Upper lobe of left lung (tissue), 6 donors: Measurements from ENCODE around the gene OAF. TPM values are rescaled to one million over a fixed set of nuclear protein-coding genes. Genes with fewer than 3 reads are reported as not detected.

Experiments used
- ATAC-seq, 2 donors: fragments of 200-7000 bp; cut with Tn5 transposase; one replicate each; pipeline ENCODE4 v1.9.1; 2022; ENCODE audit warnings: mild to moderate bottlenecking in 2 of 2, moderate library complexity in 2 of 2; ENCODE audit not compliant: low FRiP score in 2 of 2
- DNase-seq, 2 donors: peaks; one replicate each; pipeline ENCODE4 v3.0.0-alpha.2; 2019 to 2020
- H3K27ac ChIP-seq, 4 donors: fragments of 200-600 bp; sonication (generic); one replicate each; pipeline ENCODE4 v1.5.1; 2016 to 2019
- H3K27me3 ChIP-seq, 4 donors: fragments of 200-600 bp; sonication (generic); one replicate each; pipeline ENCODE4 v1.5.1; 2017 to 2019
- H3K36me3 ChIP-seq, 4 donors: fragments of 200-600 bp; sonication (generic); one replicate each; pipeline ENCODE4 v1.5.1; 2016 to 2019
- H3K4me1 ChIP-seq, 4 donors: fragments of 200-600 bp; sonication (generic); one replicate each; pipeline ENCODE4 v1.5.1; 2018 to 2019
- H3K4me3 ChIP-seq, 4 donors: fragments of 200-600 bp; sonication (generic); one replicate each; pipeline ENCODE4 v1.5.1; 2017 to 2019; ENCODE audit warnings: mild to moderate bottlenecking in 2 of 4, moderate library complexity in 1 of 4
- H3K9me3 ChIP-seq, 4 donors: fragments of 200-600 bp; sonication (generic); one replicate each; pipeline ENCODE4 v1.5.1; 2018 to 2019
- CTCF ChIP-seq, 6 experiments: fragments of 450-650 bp in 4 of 6; fragments of 200-600 bp in 2 of 6; sonication (generic) in 2 of 6; IDR thresholded peaks; one replicate each; pipeline ENCODE4 v1.5.1; 2016 to 2019; ENCODE audit warnings: antibody characterized with exemption in 6 of 6
- EP300 ChIP-seq, 4 donors: sonication (generic); formaldehyde crosslinking; IDR thresholded peaks; one replicate each; pipeline ENCODE4 v1.5.1; 2017; ENCODE audit warnings: antibody characterized with exemption in 4 of 4, control low read depth in 2 of 4
- POLR2A ChIP-seq, 4 donors: fragments of 450-650 bp; IDR thresholded peaks; one replicate each; pipeline ENCODE4 v1.5.1; 2016 to 2017; ENCODE audit warnings: antibody characterized with exemption in 4 of 4, mild to moderate bottlenecking in 2 of 4
- POLR2AphosphoS5 ChIP-seq, 2 donors: sonication (generic); formaldehyde crosslinking; IDR thresholded peaks; one replicate each; pipeline ENCODE4 v1.5.1; 2017; ENCODE audit warnings: antibody characterized with exemption in 2 of 2
- WGBS, 2 donors: methylation state at CpG; one replicate each; pipeline ENCODE4 v1.1.5; 2017 to 2018; 5-methylcytosine and 5-hydroxymethylcytosine counted together
- total RNA-seq, 6 donors: library from RNA; depleted of rRNA in 4 of 6; stranded (reverse); fragments of >200 nt in 4 of 6; gene quantifications; one replicate each; pipeline versions ENCODE4 v1.1.0 to v1.2.1, GENCODE V29; 2016 to 2021
- donor health status: DM: no; HTN: no; CAD: no; lungs with moderate emphysema.
- donor health status: DM: no; HTN: yes; CAD: no; lungs with severe emphysema.

The OAF gene
- total RNA-seq, 6 donors from 2014 or later, result 5.1 to 41.6 (median 8.7) TPM

DNA sequence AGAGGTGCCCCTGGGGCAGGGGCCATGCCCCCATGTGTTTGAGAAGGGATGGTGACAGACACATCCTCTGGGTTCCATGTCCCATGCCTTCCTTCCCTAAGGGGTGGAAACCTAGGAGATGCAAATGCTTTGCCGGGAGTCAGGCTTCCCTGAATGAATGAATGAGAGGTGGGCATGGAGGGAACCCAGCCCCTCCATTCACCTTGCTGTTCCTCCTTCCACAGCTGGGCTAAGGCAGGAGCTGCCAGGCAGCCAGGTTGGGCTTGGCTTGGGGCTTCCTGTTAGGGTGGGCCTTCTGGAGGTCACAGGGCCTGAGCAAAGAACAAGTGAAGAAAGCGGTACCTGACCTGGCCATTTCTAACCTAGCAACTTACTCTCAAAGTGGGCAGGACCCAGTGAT lies 30.0 kb downstream of the OAF start:
- DNase-seq (no peak), ATAC-seq (no peak)
- Histone ChIP-seq H3K27me3 (peaks cover 0 to 8% (median 7%) of the 10 kb centered on the region in 4 donors), H3K4me1 (peaks cover 0 to 10% (median 5%) of the 10 kb centered on the region in 4 donors), H3K36me3 (no peaks in the 10 kb centered on the region), H3K27ac (peak overlapping the region in 1 of 4 donors; percentile 57), H3K9me3 (no peaks in the 10 kb centered on the region), H3K4me3 (peak overlapping the region in 2 of 4 donors; percentile 42 to 43)
- no peak for TF ChIP-seq EP300 (IDR thresholded peaks at IDR 0.05)
- TF ChIP-seq POLR2A (IDR thresholded peaks at IDR 0.05), result no peak
- TF ChIP-seq POLR2AphosphoS5 (IDR thresholded peaks at IDR 0.05), result no peak
- TF ChIP-seq CTCF (IDR thresholded peaks at IDR 0.05), result no peak
- WGBS, 2 donors, result 91% methylated on average over 2 of the region's 2 CpGs

DNA sequence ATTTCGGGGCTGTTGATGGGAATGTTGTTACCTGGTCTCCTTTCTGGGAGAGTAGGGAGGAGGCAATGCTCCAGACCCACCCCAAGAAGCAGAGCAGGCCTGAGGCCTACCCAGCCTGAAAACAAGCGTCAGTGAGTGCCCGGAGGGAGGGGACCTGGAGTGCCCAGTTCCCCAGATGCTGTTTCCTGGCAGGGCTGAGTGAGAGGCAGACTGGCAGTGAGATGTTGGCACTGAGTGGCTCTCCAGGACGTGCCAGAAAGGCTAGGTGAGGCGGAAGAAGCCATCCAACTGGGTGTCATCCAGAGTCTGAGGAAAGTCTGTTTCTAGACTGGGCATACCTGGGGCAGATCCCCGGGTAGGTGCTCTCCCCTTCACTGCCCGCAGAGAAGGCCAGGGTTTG lies 30.4 kb downstream of the OAF start:
- peak in 1 of 2 donors; percentile 87 for DNase-seq
- Histone ChIP-seq H3K27ac (peak overlapping the region in 1 of 4 donors; percentile 57), H3K36me3 (no peaks in the 10 kb centered on the region), H3K4me3 (no peak overlapping the region), H3K9me3 (no peaks in the 10 kb centered on the region), H3K4me1 (peaks cover 0 to 10% (median 5%) of the 10 kb centered on the region in 4 donors), H3K27me3 (peaks cover 0 to 8% (median 7%) of the 10 kb centered on the region in 4 donors)
- TF ChIP-seq EP300 (IDR thresholded peaks at IDR 0.05) (peak in 1 of 4 donors; percentile 53), POLR2AphosphoS5 (IDR thresholded peaks at IDR 0.05) (no peak)
- ATAC-seq, result peak; percentile 27 to 38
- WGBS, 2 donors, result 60 to 69% methylated on average over 7 of the region's 7 CpGs

GRCh38 chr11:120243221-120243620 lies 32.4 kb downstream of the OAF start:
- H3K27me3 ChIP-seq, result peaks cover 0 to 8% (median 7%) of the 10 kb centered on the region in 4 donors

GRCh38 chr11:120244476-120245365 lies 33.9 kb downstream of the OAF start:
- no peak overlapping the region for H3K27ac ChIP-seq
- no peaks in the 10 kb centered on the region for H3K36me3 ChIP-seq
- no peak for DNase-seq
- peaks cover 0 to 8% (median 6%) of the 10 kb centered on the region in 4 donors for H3K27me3 ChIP-seq
- TF ChIP-seq EP300 (IDR thresholded peaks at IDR 0.05) (no peak), POLR2AphosphoS5 (IDR thresholded peaks at IDR 0.05) (no peak)
- 47 to 57% methylated on average over 10 to 13 of the region's 13 CpGs for WGBS, 2 donors
- no peak for ATAC-seq
- no peak overlapping the region for H3K4me3 ChIP-seq
- no peaks in the 10 kb centered on the region for H3K9me3 ChIP-seq
- H3K4me1 ChIP-seq, result peaks cover 0 to 9% (median 5%) of the 10 kb centered on the region in 4 donors

More at GRCh38 chr11:120243221-120243620, 32.4 kb downstream of the OAF start:
- 76 to 87% methylated on average over 3 to 4 of the region's 4 CpGs for WGBS, 2 donors
- DNase-seq, result no peak
- H3K4me3 ChIP-seq, result no peak overlapping the region
- no peak overlapping the region for H3K27ac ChIP-seq
- TF ChIP-seq POLR2A (IDR thresholded peaks at IDR 0.05) (no peak), EP300 (IDR thresholded peaks at IDR 0.05) (no peak), POLR2AphosphoS5 (IDR thresholded peaks at IDR 0.05) (no peak), CTCF (IDR thresholded peaks at IDR 0.05) (no peak)
- ATAC-seq, result no peak
- peaks cover 0 to 10% (median 5%) of the 10 kb centered on the region in 4 donors for H3K4me1 ChIP-seq
- no peaks in the 10 kb centered on the region for H3K36me3 ChIP-seq
- no peaks in the 10 kb centered on the region for H3K9me3 ChIP-seq

DNA sequence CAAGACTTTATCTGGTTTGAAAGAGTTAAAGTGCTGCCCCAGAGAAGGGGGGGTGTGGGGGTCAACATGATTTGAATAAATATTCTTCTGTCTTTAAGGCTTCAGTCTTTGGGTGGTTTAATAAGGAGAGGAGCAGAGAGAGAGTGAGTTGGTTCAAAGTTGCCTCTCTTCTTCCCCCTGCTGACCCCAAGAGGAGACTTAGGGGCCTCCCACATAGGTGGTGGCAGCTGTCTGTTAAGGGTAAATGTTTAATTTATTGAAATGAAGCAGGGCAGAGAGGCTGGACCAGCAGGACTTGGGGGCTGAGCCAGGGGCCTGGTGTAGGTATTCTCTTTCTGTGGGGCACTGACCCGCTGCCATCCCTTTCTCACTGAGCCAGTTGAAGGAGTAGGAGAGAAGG lies 34.6 kb downstream of the OAF start:
- Histone ChIP-seq H3K27ac (no peak overlapping the region), H3K27me3 (peaks cover 0 to under 1% (median 0%) of the 10 kb centered on the region in 4 donors), H3K4me1 (peaks cover 0 to 5% (median under 1%) of the 10 kb centered on the region in 4 donors), H3K4me3 (no peak overlapping the region), H3K9me3 (no peaks in the 10 kb centered on the region), H3K36me3 (no peaks in the 10 kb centered on the region)
- no peak for ATAC-seq
- TF ChIP-seq POLR2AphosphoS5 (IDR thresholded peaks at IDR 0.05) (no peak), EP300 (IDR thresholded peaks at IDR 0.05) (no peak), CTCF (IDR thresholded peaks at IDR 0.05) (no peak), POLR2A (IDR thresholded peaks at IDR 0.05) (no peak)
- no peak for DNase-seq
- 57 to 63% methylated on average over 1 of the region's 1 CpG for WGBS, 2 donors
